Hematopoietic multipotent progenitor cell treated with erythropoietin and hydrocortisone succinate and interleukin-3 and kit ligand, for 15 days (in vitro differentiated cells): Measurements from ENCODE around the gene ZNF746.
A peak's percentile ranks its signal among the peaks of the same experiment; 100 is the strongest.
"Not testable (repeated sequence)": the region's sequence is repeated elsewhere in the genome, so short reads cannot be mapped to it uniquely, and the experiment has no call there.

ENCODE experiments used
- DNase-seq: peaks from one replicate; pipeline ENCODE4 v3.0.0-alpha.2; 2015; ENCODE audit warnings: low spot score

The ZNF746 gene

GRCh38 chr7:149459540-149460452, 37.8 kb downstream of the ZNF746 start:
- no peak for DNase-seq

- no peak for DNase-seq
Measured at GRCh38 chr7:149459201-149459539, 38.4 kb downstream of the ZNF746 start.

GRCh38 chr7:149458235-149458634, 39.4 kb downstream of the ZNF746 start:
- DNase-seq: no peak

- DNase-seq: no peak
Measured at GRCh38 chr7:149457766-149458165, 39.8 kb downstream of the ZNF746 start.

GRCh38 chr7:149456506-149457421, 40.8 kb downstream of the ZNF746 start:
- DNase-seq: peak; percentile 59

- no peak for DNase-seq
Measured at GRCh38 chr7:149455175-149455950, 42.2 kb downstream of the ZNF746 start.

- no peak for DNase-seq
Measured at GRCh38 chr7:149454750-149455149, 42.9 kb downstream of the ZNF746 start.

GRCh38 chr7:149454006-149454405, 43.6 kb downstream of the ZNF746 start:
- DNase-seq: no peak

- no peak for DNase-seq
Measured at GRCh38 chr7:149450821-149451220, 46.8 kb downstream of the ZNF746 start.

- no peak for DNase-seq
Measured at GRCh38 chr7:149449897-149450296, 47.7 kb downstream of the ZNF746 start.

- DNase-seq: no peak
Measured at GRCh38 chr7:149448961-149449360, 48.6 kb downstream of the ZNF746 start.

GRCh38 chr7:149446026-149446425, 51.6 kb downstream of the ZNF746 start:
- DNase-seq: not testable (repeated sequence)

GRCh38 chr7:149444287-149444686, 53.3 kb downstream of the ZNF746 start:
- no peak for DNase-seq

GRCh38 chr7:149443523-149443922, 54.1 kb downstream of the ZNF746 start:
- no peak for DNase-seq

GRCh38 chr7:149442924-149443323, 54.7 kb downstream of the ZNF746 start:
- DNase-seq: no peak

- no peak for DNase-seq
Measured at GRCh38 chr7:149440222-149440621, 57.4 kb downstream of the ZNF746 start.

GRCh38 chr7:149436358-149436757, 61.3 kb downstream of the ZNF746 start:
- DNase-seq: no peak

- DNase-seq: no peak
Measured at GRCh38 chr7:149433124-149433523, 64.5 kb downstream of the ZNF746 start.

GRCh38 chr7:149432121-149432691, 65.4 kb downstream of the ZNF746 start:
- DNase-seq: no peak

- no peak for DNase-seq
Measured at GRCh38 chr7:149431486-149432120, 66.0 kb downstream of the ZNF746 start.

GRCh38 chr7:149430192-149430591, 67.4 kb downstream of the ZNF746 start:
- no peak for DNase-seq
